ENCODE measurements around the gene FAM131C.
A peak's percentile ranks its signal among the peaks of the same experiment; 100 is the strongest.

The FAM131C gene

GRCh38 chr1:16072095-16072494 is 1.4 kb downstream of the FAM131C start:
- no peak overlapping the region for H3K4me3 ChIP-seq (ENCODE audit: low read length)
- DNase-seq (ENCODE audit: low read depth): no peak
- TF ChIP-seq, protein P1, sequence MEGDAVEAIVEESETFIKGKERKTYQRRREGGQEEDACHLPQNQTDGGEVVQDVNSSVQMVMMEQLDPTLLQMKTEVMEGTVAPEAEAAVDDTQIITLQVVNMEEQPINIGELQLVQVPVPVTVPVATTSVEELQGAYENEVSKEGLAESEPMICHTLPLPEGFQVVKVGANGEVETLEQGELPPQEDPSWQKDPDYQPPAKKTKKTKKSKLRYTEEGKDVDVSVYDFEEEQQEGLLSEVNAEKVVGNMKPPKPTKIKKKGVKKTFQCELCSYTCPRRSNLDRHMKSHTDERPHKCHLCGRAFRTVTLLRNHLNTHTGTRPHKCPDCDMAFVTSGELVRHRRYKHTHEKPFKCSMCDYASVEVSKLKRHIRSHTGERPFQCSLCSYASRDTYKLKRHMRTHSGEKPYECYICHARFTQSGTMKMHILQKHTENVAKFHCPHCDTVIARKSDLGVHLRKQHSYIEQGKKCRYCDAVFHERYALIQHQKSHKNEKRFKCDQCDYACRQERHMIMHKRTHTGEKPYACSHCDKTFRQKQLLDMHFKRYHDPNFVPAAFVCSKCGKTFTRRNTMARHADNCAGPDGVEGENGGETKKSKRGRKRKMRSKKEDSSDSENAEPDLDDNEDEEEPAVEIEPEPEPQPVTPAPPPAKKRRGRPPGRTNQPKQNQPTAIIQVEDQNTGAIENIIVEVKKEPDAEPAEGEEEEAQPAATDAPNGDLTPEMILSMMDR (IDR thresholded peaks at IDR 0.05; ENCODE audit: insufficient read depth, low read depth, low read length, missing control alignments): no peak

DNA sequence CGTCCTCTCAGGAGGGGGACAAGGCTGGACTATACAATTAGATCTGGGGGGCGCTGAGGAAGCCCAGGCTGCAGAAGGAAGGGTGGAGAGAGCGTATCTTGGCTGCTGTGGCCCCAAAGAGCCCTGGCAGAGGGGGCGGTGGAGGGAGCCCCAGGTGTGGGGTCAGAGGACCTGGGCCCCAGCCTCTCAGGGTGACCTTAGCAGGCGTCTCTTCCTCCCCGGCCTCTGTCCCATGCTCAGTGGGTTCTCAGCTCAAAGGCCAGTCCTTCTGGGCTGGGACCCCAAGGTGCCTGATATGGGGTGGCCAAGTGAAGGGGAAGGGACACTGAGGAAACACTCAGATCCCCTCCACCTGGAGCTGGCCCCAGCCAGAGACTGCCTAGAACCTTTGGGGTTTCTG is 1.8 kb downstream of the FAM131C start:
- TF ChIP-seq, protein P1 (IDR thresholded peaks at IDR 0.05; ENCODE audit: insufficient read depth, low read depth, low read length, missing control alignments): no peak
- H3K4me3 ChIP-seq (ENCODE audit: low read length): no peak overlapping the region
- no peak for DNase-seq (ENCODE audit: low read depth)

DNA sequence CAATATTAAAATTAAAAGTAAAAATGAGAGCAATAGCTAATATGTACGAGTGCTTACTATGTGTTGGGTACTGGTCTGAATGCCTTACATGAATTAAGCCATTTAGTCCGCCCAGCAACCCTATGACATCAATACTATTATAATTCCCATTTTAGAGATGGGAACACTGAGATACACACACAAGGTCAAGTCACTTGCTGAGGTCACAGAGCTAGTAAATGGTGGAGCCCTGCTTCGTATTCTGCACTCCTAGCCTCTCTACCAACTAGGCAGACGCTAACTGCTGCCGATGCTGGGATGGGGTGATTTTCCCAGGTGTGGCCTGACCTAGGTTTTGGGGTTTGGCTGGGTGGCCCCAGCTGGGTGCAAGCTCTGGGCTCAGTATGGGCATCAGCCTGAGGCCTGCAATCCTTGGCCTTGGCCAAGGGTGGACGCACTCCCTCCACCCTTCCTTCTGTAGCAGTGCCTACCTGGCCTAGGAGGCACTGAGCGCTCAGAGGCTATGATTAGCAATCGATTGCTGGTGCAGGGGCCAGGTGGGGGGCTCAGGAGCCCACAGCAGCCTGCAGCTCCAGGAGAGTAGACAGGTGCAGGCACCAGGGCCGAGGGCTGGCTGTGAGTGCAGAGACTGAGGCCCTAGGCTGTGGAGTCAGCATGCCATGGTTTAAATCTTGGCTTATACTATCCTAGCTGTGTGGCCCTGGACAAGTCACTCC is 2.7 kb downstream of the FAM131C start:
- no peak for DNase-seq (ENCODE audit: low read depth)
- TF ChIP-seq, protein P1 (IDR thresholded peaks at IDR 0.05; ENCODE audit: insufficient read depth, low read depth, low read length, missing control alignments): no peak
- H3K4me3 ChIP-seq (ENCODE audit: low read length): no peak overlapping the region

GRCh38 chr1:16068356-16069270 is 4.8 kb downstream of the FAM131C start:
- TF ChIP-seq, protein P1 (IDR thresholded peaks at IDR 0.05; ENCODE audit: insufficient read depth, low read depth, low read length, missing control alignments): no peak

DNA sequence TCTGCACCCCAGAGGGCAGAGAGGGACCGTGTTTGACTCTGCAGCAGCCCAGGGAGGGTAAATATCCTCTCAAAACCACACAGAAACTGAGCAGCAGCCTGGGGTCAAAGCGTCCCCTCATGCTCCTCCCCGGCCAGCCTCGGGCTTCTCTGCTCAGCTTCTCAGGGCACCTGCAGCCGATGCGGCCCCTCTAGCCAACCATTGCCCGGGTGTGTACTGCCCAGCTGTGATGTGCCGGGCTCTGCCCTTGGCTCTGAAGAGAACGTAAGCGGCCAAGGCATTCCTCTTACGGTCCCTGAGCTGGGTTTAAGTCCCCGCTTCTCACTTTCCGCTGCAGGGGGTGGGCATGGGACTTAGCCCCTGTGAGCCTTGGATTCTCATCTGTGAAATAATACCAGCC is 5.5 kb downstream of the FAM131C start:
- DNase-seq (ENCODE audit: low read depth): no peak
- TF ChIP-seq, protein P1 (IDR thresholded peaks at IDR 0.05; ENCODE audit: insufficient read depth, low read depth, low read length, missing control alignments): no peak

More at GRCh38 chr1:16068356-16069270, 4.8 kb downstream of the FAM131C start:
- no peak overlapping the region for H3K4me3 ChIP-seq (ENCODE audit: low read length)
- DNase-seq (ENCODE audit: low read depth): no peak

GRCh38 chr1:16067127-16067768 is 6.2 kb downstream of the FAM131C start:
- TF ChIP-seq, protein P1 (IDR thresholded peaks at IDR 0.05; ENCODE audit: insufficient read depth, low read depth, low read length, missing control alignments): no peak
- H3K4me3 ChIP-seq (ENCODE audit: low read length): no peak overlapping the region
- DNase-seq (ENCODE audit: low read depth): peak; percentile 59

More for the DNA sequence above, 5.5 kb downstream of the FAM131C start:
- no peak overlapping the region for H3K4me3 ChIP-seq (ENCODE audit: low read length)
